ENCODE data around the gene GRK2. TPM values are rescaled to one million over a fixed set of nuclear protein-coding genes. Genes with fewer than 3 reads are reported as not detected.
"Not testable (repeated sequence)": the region's sequence is repeated elsewhere in the genome, so short reads cannot be mapped to it uniquely, and the experiment has no call there.

GRK2 gene
- polyA plus RNA-seq, 2 donors = 62.4 to 74.2 TPM

GRCh38 chr11:67253872-67254624, 12.2 kb upstream of the GRK2 start:
- Histone ChIP-seq H3K9me3 (ENCODE audit: control insufficient read depth in 2 of 2, insufficient read depth in 1 of 2, low read depth in 1 of 2, low read length in 1 of 2) (no peaks in the 10 kb centered on the region), H3K36me3 (ENCODE audit: control insufficient read depth in 2 of 2, insufficient read depth in 2 of 2, low read length in 1 of 2) (peaks cover 41 to 44% of the 10 kb centered on the region in 2 donors), H3K27ac (ENCODE audit: low read depth in 2 of 2, low read length in 1 of 2) (peak overlapping the region; percentile 93 to 96), H3K27me3 (ENCODE audit: control insufficient read depth in 1 of 2, insufficient read depth in 2 of 2, low read length in 2 of 2) (no peaks in the 10 kb centered on the region), H3K4me1 (ENCODE audit: control insufficient read depth in 2 of 2, insufficient read depth in 2 of 2, low read length in 1 of 2) (peaks cover 2 to 21% of the 10 kb centered on the region in 2 donors), H3K4me3 (ENCODE audit: low read depth in 1 of 2, low read length in 2 of 2) (no peak overlapping the region)
- 60 to 72% methylated on average over 14 of the region's 14 CpGs for WGBS, 2 donors

DNA sequence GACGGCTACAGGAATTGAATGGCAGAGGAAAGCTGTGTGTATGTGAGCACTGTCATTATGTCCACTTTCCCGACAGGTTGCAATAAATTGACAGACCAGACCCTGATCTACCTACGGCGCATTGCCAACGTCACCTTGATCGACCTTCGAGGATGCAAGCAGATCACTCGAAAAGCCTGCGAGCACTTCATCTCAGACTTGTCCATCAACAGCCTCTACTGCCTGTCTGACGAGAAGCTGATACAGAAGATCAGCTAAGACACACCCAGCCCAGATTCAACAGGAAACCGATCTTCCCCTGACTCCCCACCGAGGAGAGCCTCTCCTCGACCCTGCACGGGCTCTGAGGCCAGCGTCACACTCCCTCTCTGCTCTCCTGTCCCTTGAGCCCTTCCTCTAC, 11.5 kb upstream of the GRK2 start:
- WGBS, 2 donors = 68 to 79% methylated on average over 15 of the region's 15 CpGs
- Histone ChIP-seq H3K27ac (ENCODE audit: low read depth in 2 of 2, low read length in 1 of 2) (peak overlapping the region; percentile 78 to 96), H3K4me3 (ENCODE audit: low read depth in 1 of 2, low read length in 2 of 2) (no peak overlapping the region), H3K36me3 (ENCODE audit: control insufficient read depth in 2 of 2, insufficient read depth in 2 of 2, low read length in 1 of 2) (peaks cover 39 to 42% of the 10 kb centered on the region in 2 donors), H3K9me3 (ENCODE audit: control insufficient read depth in 2 of 2, insufficient read depth in 1 of 2, low read depth in 1 of 2, low read length in 1 of 2) (no peaks in the 10 kb centered on the region), H3K4me1 (ENCODE audit: control insufficient read depth in 2 of 2, insufficient read depth in 2 of 2, low read length in 1 of 2) (peaks cover 2 to 21% of the 10 kb centered on the region in 2 donors), H3K27me3 (ENCODE audit: control insufficient read depth in 1 of 2, insufficient read depth in 2 of 2, low read length in 2 of 2) (no peaks in the 10 kb centered on the region)

GRCh38 chr11:67255353-67255752, 10.9 kb upstream of the GRK2 start:
- Histone ChIP-seq H3K36me3 (ENCODE audit: control insufficient read depth in 2 of 2, insufficient read depth in 2 of 2, low read length in 1 of 2) (peaks cover 33 to 36% of the 10 kb centered on the region in 2 donors), H3K27ac (ENCODE audit: low read depth in 2 of 2, low read length in 1 of 2) (peak overlapping the region in 1 of 2 donors; percentile 96), H3K4me3 (ENCODE audit: low read depth in 1 of 2, low read length in 2 of 2) (no peak overlapping the region), H3K27me3 (ENCODE audit: control insufficient read depth in 1 of 2, insufficient read depth in 2 of 2, low read length in 2 of 2) (no peaks in the 10 kb centered on the region), H3K9me3 (ENCODE audit: control insufficient read depth in 2 of 2, insufficient read depth in 1 of 2, low read depth in 1 of 2, low read length in 1 of 2) (no peaks in the 10 kb centered on the region), H3K4me1 (ENCODE audit: control insufficient read depth in 2 of 2, insufficient read depth in 2 of 2, low read length in 1 of 2) (peaks cover 2 to 21% of the 10 kb centered on the region in 2 donors)
- WGBS, 2 donors = 79 to 87% methylated on average over 10 of the region's 10 CpGs

- H3K27ac ChIP-seq (ENCODE audit: low read depth in 2 of 2, low read length in 1 of 2) = peak overlapping the region in 1 of 2 donors; percentile 5
- H3K4me1 ChIP-seq (ENCODE audit: control insufficient read depth in 2 of 2, insufficient read depth in 2 of 2, low read length in 1 of 2) = peaks cover 2 to 21% of the 10 kb centered on the region in 2 donors
- 72 to 80% methylated on average over 8 of the region's 8 CpGs for WGBS, 2 donors
- H3K4me3 ChIP-seq (ENCODE audit: low read depth in 1 of 2, low read length in 2 of 2) = no peak overlapping the region
- H3K9me3 ChIP-seq (ENCODE audit: control insufficient read depth in 2 of 2, insufficient read depth in 1 of 2, low read depth in 1 of 2, low read length in 1 of 2) = no peaks in the 10 kb centered on the region
- H3K36me3 ChIP-seq (ENCODE audit: control insufficient read depth in 2 of 2, insufficient read depth in 2 of 2, low read length in 1 of 2) = peaks cover 28 to 31% of the 10 kb centered on the region in 2 donors
- no peaks in the 10 kb centered on the region for H3K27me3 ChIP-seq (ENCODE audit: control insufficient read depth in 1 of 2, insufficient read depth in 2 of 2, low read length in 2 of 2)
These were observed 10.4 kb upstream of the GRK2 start for GRCh38 chr11:67255864-67256263.

DNA sequence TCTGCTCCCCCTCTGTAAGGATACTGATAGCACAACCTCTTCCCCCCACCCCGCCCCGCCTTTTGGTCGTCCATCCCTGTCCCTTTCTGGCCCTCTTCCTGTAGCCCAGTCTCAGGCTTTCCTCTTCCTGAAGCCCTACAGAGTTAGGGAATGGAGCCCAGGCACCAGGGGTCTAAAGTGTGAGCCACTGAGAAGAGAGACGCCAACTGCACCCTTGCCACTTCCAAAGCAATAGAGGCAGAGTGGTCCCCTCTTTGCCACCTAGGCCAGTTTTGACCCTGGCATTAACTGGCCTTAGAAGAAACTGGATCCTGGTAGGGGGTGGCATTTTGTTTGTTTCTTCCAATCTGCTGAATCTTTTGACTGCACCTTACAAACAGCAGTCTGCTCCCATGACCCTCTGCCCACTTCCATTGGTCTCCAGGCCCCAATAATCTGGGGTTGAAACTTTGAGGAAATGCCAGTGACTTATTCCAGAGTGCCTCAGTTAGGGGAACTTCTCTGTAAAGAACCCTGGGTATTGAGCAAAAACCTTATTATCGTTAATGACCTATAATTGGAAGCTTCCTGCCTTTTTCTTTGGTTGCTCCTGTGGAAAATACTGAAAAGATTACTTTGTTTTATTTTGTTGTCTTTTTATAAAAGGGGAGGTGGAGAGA, 9.7 kb upstream of the GRK2 start:
- peaks cover 6 to 22% of the 10 kb centered on the region in 2 donors for H3K4me1 ChIP-seq (ENCODE audit: control insufficient read depth in 2 of 2, insufficient read depth in 2 of 2, low read length in 1 of 2)

DNA sequence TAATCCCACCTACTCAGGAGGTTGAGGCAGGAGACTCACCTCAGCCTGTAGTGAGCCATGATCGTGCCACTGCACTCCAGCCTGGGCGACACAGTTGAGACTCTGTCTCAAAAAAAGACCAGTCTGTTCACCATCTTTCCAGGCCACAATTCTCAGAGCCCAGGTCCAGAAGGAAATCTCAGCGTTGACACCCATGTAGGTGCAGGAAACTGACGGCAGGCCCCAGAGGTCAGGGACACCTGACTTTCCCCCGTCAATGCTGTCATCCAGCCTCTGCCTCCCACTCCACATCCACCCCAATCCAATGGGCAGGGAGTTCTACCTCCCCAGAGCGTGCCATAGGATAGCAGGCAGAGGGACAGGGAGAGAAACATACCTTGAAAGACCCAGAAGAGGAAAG, 5.9 kb upstream of the GRK2 start:
- H3K27me3 ChIP-seq (ENCODE audit: control insufficient read depth in 1 of 2, insufficient read depth in 2 of 2, low read length in 2 of 2) = no peaks in the 10 kb centered on the region
- no peaks in the 10 kb centered on the region for H3K9me3 ChIP-seq (ENCODE audit: control insufficient read depth in 2 of 2, insufficient read depth in 1 of 2, low read depth in 1 of 2, low read length in 1 of 2)
- H3K4me3 ChIP-seq (ENCODE audit: low read depth in 1 of 2, low read length in 2 of 2) = no peak overlapping the region
- H3K27ac ChIP-seq (ENCODE audit: low read depth in 2 of 2, low read length in 1 of 2) = no peak overlapping the region
- peaks cover 6 to 11% of the 10 kb centered on the region in 2 donors for H3K36me3 ChIP-seq (ENCODE audit: control insufficient read depth in 2 of 2, insufficient read depth in 2 of 2, low read length in 1 of 2)
- 91 to 94% methylated on average over 6 of the region's 6 CpGs for WGBS, 2 donors
- H3K4me1 ChIP-seq (ENCODE audit: control insufficient read depth in 2 of 2, insufficient read depth in 2 of 2, low read length in 1 of 2) = peaks cover 8 to 26% of the 10 kb centered on the region in 2 donors

More for the DNA sequence above, 9.7 kb upstream of the GRK2 start:
- Histone ChIP-seq H3K27ac (ENCODE audit: low read depth in 2 of 2, low read length in 1 of 2) (no peak overlapping the region), H3K36me3 (ENCODE audit: control insufficient read depth in 2 of 2, insufficient read depth in 2 of 2, low read length in 1 of 2) (peaks cover 23 to 31% of the 10 kb centered on the region in 2 donors), H3K9me3 (ENCODE audit: control insufficient read depth in 2 of 2, insufficient read depth in 1 of 2, low read depth in 1 of 2, low read length in 1 of 2) (no peaks in the 10 kb centered on the region), H3K4me3 (ENCODE audit: low read depth in 1 of 2, low read length in 2 of 2) (no peak overlapping the region), H3K27me3 (ENCODE audit: control insufficient read depth in 1 of 2, insufficient read depth in 2 of 2, low read length in 2 of 2) (no peaks in the 10 kb centered on the region)
- WGBS, 2 donors = 74 to 78% methylated on average over 5 of the region's 5 CpGs

- Histone ChIP-seq H3K27ac (ENCODE audit: low read depth in 2 of 2, low read length in 1 of 2) (peak overlapping the region; percentile 33 to 70), H3K4me1 (ENCODE audit: control insufficient read depth in 2 of 2, insufficient read depth in 2 of 2, low read length in 1 of 2) (peaks cover 8 to 32% of the 10 kb centered on the region in 2 donors)
- WGBS, 2 donors = 26 to 28% methylated on average over 48 to 50 of the region's 50 CpGs
- H3K36me3 ChIP-seq (ENCODE audit: control insufficient read depth in 2 of 2, insufficient read depth in 2 of 2, low read length in 1 of 2); H3K27me3 ChIP-seq (ENCODE audit: control insufficient read depth in 1 of 2, insufficient read depth in 2 of 2, low read length in 2 of 2); H3K4me3 ChIP-seq (ENCODE audit: low read depth in 1 of 2, low read length in 2 of 2); H3K9me3 ChIP-seq (ENCODE audit: control insufficient read depth in 2 of 2, insufficient read depth in 1 of 2, low read depth in 1 of 2, low read length in 1 of 2): not testable (repeated sequence)
These were observed 5.2 kb upstream of the GRK2 start for GRCh38 chr11:67260885-67261639.

DNA sequence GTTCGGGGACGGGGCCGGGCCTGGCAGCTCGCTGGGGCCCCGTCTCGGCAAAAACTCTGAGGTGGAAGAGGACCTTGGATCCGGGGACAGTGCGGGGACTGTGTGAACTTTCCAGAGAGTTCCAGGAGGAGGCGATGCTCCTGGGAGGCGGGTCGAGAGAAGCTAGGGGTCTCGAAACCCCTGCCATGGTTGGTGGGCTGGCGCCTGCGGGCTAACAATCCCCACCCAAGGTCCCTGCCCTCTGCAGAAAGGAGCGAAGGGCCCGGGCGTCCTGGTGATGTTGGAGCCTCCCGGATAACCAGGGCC, 4.7 kb upstream of the GRK2 start:
- Histone ChIP-seq H3K27me3 (ENCODE audit: control insufficient read depth in 1 of 2, insufficient read depth in 2 of 2, low read length in 2 of 2) (no peaks in the 10 kb centered on the region), H3K27ac (ENCODE audit: low read depth in 2 of 2, low read length in 1 of 2) (peak overlapping the region; percentile 33 to 98), H3K4me1 (ENCODE audit: control insufficient read depth in 2 of 2, insufficient read depth in 2 of 2, low read length in 1 of 2) (peaks cover 8 to 32% of the 10 kb centered on the region in 2 donors), H3K4me3 (ENCODE audit: low read depth in 1 of 2, low read length in 2 of 2) (no peak overlapping the region), H3K36me3 (ENCODE audit: control insufficient read depth in 2 of 2, insufficient read depth in 2 of 2, low read length in 1 of 2) (peaks cover 2 to 3% of the 10 kb centered on the region in 2 donors), H3K9me3 (ENCODE audit: control insufficient read depth in 2 of 2, insufficient read depth in 1 of 2, low read depth in 1 of 2, low read length in 1 of 2) (no peaks in the 10 kb centered on the region)
- 11 to 16% methylated on average over 18 of the region's 18 CpGs for WGBS, 2 donors

DNA sequence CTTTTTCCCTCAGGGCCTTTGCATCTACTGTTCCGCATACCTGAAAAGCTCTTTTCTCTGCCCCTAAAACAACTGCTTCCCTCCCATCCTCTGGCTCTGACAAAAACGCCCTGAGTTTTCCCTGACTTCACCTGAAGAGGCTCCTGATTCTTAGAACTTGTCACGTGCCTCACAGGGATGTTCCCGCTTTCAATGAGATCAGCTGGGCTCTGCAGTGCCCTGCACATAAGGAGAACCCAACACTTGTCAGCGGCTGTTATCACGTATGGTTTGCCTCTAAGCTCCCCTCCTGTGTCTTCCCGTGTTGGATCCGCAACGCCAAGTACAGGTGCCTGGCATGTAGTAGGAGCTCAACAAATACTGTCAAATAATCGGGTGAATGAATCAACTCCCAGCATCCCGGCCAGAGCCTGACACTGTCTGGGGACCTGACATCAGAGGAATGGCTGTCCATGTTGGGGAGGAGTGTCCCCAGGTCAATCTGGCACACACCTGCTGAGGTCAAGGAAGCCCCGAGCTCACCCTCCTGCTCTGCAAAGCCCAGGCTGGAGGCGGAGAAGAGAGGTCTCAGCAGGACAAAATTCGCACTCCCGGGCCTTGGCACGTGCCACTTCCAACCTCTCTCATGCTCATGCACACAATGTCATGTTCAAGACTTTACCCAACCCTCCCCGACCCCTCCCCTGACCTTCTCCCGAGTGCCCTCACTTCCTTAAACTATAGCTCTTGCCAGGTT, 4.2 kb upstream of the GRK2 start:
- no peaks in the 10 kb centered on the region for H3K27me3 ChIP-seq (ENCODE audit: control insufficient read depth in 1 of 2, insufficient read depth in 2 of 2, low read length in 2 of 2)
- peaks cover 8 to 32% of the 10 kb centered on the region in 2 donors for H3K4me1 ChIP-seq (ENCODE audit: control insufficient read depth in 2 of 2, insufficient read depth in 2 of 2, low read length in 1 of 2)
- peaks cover 0 to 2% of the 10 kb centered on the region in 2 donors for H3K36me3 ChIP-seq (ENCODE audit: control insufficient read depth in 2 of 2, insufficient read depth in 2 of 2, low read length in 1 of 2)
- WGBS, 2 donors = 36 to 38% methylated on average over 18 of the region's 18 CpGs
- no peak overlapping the region for H3K4me3 ChIP-seq (ENCODE audit: low read depth in 1 of 2, low read length in 2 of 2)
- H3K27ac ChIP-seq (ENCODE audit: low read depth in 2 of 2, low read length in 1 of 2) = peak overlapping the region; percentile 86 to 98
- no peaks in the 10 kb centered on the region for H3K9me3 ChIP-seq (ENCODE audit: control insufficient read depth in 2 of 2, insufficient read depth in 1 of 2, low read depth in 1 of 2, low read length in 1 of 2)

All from esophagus (tissue), 2 donors.